HG02970 (cell line): ENCODE measurements around the gene OSBPL10.

Experiments
- ATAC-seq: cut with Tn5 transposase; IDR thresholded peaks from one replicate; pipeline ENCODE4 v1.9.1; 2021; ENCODE audit warnings: mild to moderate bottlenecking, moderate library complexity, moderate number of reproducible peaks; ENCODE audit not compliant: unreplicated experiment, low FRiP score

Gene OSBPL10

DNA sequence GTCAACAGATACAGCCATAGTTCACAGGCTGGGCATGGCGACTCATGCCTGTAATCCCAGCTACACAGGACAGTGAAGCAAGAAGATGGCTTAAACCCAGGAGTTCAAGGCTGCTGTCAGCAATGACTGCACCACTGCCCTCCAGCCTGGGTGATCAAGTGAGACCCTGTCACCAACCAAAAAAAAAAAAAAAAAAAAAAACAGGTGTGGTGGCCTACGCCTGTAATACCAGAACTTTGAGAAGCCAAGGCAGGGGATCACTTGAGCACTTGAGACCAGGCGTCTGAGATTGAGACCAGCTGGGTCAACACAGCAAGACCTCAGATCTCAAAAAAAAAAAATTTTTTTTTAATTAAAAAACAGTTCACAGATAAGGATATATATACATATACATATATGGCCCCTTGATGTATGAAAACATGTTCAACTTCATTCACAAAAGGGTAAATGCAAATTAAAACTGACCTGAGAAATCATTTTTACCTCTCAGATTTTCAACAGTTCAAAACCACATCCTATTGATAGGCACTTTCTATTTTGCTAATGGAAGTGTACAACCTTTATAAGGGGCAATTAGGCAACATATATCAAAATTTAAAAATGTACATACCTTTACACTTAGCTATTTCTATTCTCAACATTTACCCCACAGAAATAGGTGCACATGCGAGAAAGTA lies 51.1 kb downstream of the OSBPL10 start:
- ATAC-seq, result no peak

DNA sequence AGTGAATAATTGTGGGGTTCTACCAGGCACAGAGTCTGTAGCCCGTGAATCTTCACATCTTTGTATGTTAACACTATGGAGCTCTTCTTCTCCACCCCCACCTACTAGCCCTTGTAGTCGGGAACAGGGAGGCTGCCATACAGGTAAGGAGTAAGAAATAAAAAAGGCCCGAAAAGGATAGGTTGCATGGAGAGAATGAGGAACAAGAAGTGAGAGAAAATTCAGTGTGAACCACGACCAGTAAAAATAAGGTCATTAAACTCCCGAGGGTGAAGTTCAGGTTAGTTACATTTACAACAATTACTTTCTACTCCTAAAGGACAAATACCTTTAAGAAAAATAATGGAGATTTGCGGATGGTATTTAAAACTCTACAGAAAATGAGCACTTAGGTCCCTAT lies 53.3 kb downstream of the OSBPL10 start:
- no peak for ATAC-seq

GRCh38 chr3:31926543-31926942 lies 54.5 kb downstream of the OSBPL10 start:
- no peak for ATAC-seq

DNA sequence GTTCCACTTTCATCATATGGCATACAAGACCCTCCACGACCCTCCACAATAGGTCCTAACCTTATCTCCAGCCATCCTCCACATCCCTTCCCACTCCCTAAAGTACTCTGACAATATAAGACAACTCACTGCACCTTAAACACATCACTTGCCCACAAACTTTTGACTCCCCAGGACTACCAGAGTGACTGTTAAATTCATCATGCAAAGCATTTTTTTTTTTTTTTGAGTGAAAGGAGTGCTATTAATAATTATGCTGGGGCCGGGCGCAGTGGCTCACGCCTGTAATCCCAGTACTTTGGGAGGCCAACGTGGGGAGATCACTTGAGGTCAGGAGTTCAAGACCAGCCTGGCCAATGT lies 55.8 kb downstream of the OSBPL10 start:
- no peak for ATAC-seq

GRCh38 chr3:31924610-31925270 lies 56.3 kb downstream of the OSBPL10 start:
- ATAC-seq, result no peak

DNA sequence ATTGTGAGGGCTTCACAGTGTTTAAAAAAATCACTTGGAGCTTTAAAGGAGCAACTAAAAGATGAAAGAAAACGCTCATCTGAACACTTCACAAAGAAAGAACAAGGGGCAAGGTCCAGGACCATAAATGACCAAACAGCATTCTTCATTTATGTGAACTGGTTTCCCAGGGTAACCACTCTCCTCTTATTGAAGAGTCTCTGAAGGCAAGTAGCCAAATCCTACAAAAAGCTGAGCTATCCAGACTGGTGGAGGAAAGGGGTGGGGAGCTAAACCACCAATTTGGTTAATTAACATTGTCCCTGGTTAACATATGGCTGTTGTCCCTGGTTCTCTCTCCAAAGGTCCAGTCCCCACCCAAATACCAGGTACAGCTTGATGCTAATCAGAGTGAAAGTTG lies 58.1 kb downstream of the OSBPL10 start:
- no peak for ATAC-seq

DNA sequence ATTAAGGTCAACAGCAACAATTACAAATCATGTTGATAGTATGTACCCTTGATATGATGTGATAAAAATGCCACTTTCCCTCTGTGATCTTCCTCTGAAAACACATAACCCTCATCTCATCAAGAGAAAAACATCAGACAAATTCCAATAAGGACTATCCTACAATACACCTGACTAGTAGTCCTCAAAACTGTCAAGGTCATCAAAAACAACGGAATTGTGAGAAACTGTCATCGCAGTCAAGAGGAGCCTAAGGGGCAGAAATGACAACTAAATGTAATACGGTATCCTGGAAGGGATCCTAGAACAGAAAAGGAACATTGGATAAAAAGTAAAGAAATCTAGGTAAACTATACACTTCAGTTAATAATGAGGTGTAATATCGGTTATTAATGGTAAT lies 59.2 kb downstream of the OSBPL10 start:
- ATAC-seq, result no peak

DNA sequence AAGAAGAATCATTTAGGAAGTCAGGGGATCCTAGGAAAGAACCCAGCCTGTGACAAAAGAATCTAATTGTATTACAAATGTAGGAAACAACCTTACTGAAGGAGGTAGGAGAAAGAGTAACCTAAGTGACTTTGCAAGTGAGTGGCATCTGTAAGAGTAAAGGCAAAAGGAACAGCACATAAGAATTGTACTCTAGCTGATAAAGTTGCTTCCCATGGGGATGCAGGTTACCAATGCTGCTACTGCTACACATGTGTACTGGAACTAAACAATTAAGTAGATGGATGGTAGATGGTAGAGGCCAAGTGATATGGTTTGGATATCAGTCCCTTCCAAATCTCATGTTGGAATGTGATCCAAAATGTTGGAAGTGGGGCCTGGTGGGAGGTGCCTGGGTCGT lies 60.8 kb downstream of the OSBPL10 start:
- no peak for ATAC-seq

- no peak for ATAC-seq
Measured at GRCh38 chr3:31919528-31919927, 61.5 kb downstream of the OSBPL10 start.

- peak; percentile 73 for ATAC-seq
Measured at GRCh38 chr3:31918179-31919150, 62.6 kb downstream of the OSBPL10 start.

DNA sequence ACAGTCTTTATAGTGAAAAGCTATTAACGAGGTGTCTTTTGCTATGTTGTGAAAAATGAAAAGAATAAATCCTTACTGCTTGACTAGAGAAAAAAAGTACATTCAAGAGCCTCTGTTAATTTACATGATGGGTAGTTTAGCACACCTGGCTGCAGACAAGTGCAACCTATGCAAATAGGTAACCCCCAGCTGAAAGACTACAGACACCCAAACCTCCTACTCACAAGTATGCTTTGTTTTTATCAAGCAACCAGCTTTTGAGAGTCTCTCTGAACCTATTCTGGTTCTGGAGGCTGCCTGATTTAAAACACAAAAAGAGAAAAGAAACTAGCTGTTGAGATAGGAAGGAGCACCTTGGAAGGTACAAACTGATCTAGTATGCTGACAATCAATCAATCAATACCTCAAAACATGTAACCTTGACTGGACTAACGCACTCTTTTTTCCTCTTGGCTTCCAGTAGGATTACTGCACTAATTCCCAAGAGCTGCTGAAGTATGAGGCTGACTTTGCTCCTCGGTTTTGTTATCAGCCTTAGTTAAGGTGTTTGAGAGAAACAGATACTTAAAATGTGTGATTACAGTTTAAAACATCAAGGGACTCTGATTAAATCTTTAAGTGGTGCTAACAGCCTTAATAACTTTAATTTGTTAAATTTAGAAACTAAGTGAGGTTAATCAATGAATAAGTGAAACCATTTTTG lies 63.6 kb downstream of the OSBPL10 start:
- peak; percentile 46 for ATAC-seq

- ATAC-seq, result no peak
Measured at GRCh38 chr3:31911643-31912042, 69.4 kb downstream of the OSBPL10 start.

- ATAC-seq, result no peak
Measured at GRCh38 chr3:31911124-31911523, 69.9 kb downstream of the OSBPL10 start.

- no peak for ATAC-seq
Measured at GRCh38 chr3:31909455-31909854, 71.6 kb downstream of the OSBPL10 start.

DNA sequence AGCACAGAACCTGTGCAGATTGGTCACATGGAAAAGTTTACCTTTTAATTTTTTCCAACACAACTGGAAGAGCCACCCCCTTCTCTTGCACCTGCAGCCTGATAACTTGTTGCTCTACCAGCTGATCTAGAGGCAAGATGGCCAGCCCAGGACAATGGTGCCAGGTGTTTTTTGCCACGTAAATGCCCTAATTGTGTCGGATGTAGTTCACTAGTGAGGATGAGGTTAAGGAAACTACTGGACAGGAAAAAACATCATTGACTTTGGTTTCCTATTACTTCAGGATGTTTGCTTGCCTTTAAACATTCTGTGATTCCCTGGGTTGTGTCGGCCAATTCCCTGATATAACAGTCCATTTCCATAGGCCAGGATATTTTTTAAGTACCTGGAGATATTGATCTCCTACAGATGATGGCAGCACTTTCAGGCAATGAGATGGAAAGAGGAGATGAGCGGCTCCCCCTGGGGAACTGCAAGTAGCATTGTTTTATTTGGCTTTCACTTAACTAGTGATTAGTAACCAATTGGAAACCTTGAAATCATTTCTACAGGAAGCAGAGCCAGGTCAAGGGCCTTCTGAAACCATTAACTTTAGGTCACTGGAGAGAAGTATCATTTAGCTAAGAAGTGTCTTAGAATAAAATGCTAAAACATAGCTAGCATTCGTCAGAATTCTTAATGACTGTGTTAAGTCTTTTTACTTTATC lies 72.5 kb downstream of the OSBPL10 start:
- peak; percentile 83 for ATAC-seq

DNA sequence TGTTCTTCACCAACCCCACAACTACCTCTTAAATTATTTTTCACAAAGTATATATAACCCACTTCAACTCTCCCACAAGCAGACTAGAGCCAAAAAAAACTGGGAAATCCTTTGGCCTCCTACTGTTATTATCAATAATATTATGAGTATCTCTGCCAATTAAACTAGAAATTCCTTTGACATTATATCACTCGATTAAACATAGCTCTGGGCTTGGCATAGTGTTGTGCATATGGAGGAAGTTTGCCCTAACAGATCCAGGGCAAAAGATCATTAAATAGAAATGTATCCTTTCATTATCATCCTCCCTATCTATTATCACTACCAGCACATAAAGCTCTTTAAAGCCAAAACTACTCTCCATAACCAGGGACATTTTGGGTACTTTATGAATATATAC lies 74.9 kb downstream of the OSBPL10 start:
- no peak for ATAC-seq

- no peak for ATAC-seq
Measured at GRCh38 chr3:31903686-31904431, 77.2 kb downstream of the OSBPL10 start.

GRCh38 chr3:31900583-31900982 lies 80.5 kb downstream of the OSBPL10 start:
- ATAC-seq, result no peak

GRCh38 chr3:31896648-31897433 lies 84.2 kb downstream of the OSBPL10 start:
- no peak for ATAC-seq
